DMS53 treated with DMSO at 0.1 percent for 48 hours (cell line): ENCODE measurements around the gene SPEN.

ENCODE experiments used
- DNase-seq: peaks from one replicate; lab custom pipeline; 2025; ENCODE audit not compliant: unreplicated experiment; lab: John Stamatoyannopoulos, UW

The SPEN gene

GRCh38 chr1:15935056-15935950, 87.8 kb downstream of the SPEN start:
- no peak for DNase-seq

GRCh38 chr1:15936025-15936424, 88.5 kb downstream of the SPEN start:
- DNase-seq: no peak

- no peak for DNase-seq
Observed at GRCh38 chr1:15937146-15937545, 89.6 kb downstream of the SPEN start.

GRCh38 chr1:15937706-15938168, 90.2 kb downstream of the SPEN start:
- DNase-seq: no peak

- no peak for DNase-seq
Observed at GRCh38 chr1:15938628-15939161, 91.2 kb downstream of the SPEN start.

- peak; percentile 61 for DNase-seq
Observed at GRCh38 chr1:15939181-15940109, 91.9 kb downstream of the SPEN start.

- DNase-seq: no peak
Observed at GRCh38 chr1:15940110-15941043, 92.9 kb downstream of the SPEN start.

GRCh38 chr1:15941044-15941840, 93.7 kb downstream of the SPEN start:
- DNase-seq: no peak

GRCh38 chr1:15941899-15942660, 94.6 kb downstream of the SPEN start:
- no peak for DNase-seq

GRCh38 chr1:15942661-15943327, 95.3 kb downstream of the SPEN start:
- DNase-seq: no peak

GRCh38 chr1:15943328-15943991, 96.0 kb downstream of the SPEN start:
- no peak for DNase-seq

- DNase-seq: no peak
Observed at GRCh38 chr1:15943992-15944307, 96.4 kb downstream of the SPEN start.

GRCh38 chr1:15944308-15945010, 97.0 kb downstream of the SPEN start:
- DNase-seq: no peak

GRCh38 chr1:15945011-15945831, 97.7 kb downstream of the SPEN start:
- no peak for DNase-seq

GRCh38 chr1:15945832-15946448, 98.4 kb downstream of the SPEN start:
- no peak for DNase-seq
